ENCODE measurements around the gene PAX8. TPM values are rescaled to one million over a fixed set of nuclear protein-coding genes. Genes with fewer than 3 reads are reported as not detected.
A peak's percentile ranks its signal among the peaks of the same experiment; 100 is the strongest.

PAX8 gene
- total and polyA plus RNA-seq, 2 donors (not counting 1 experiment from before 2014, with no cell fraction given), result 0.26 to 0.50 TPM

GRCh38 chr2:113274432-113274831, 4.3 kb downstream of the PAX8 start:
- no peak overlapping the region for H3K9ac ChIP-seq (ENCODE audit: insufficient read depth, low read length)
- no peaks in the 10 kb centered on the region for H3K4me1 ChIP-seq (ENCODE audit: control insufficient read depth, extremely low read depth, insufficient read depth, low read length)
- peaks cover 89% of the 10 kb centered on the region for H3K27me3 ChIP-seq (ENCODE audit: control insufficient read depth, insufficient read depth, low read length)
- no peak overlapping the region for H3K4me3 ChIP-seq (replicated peaks in 1 of 4; ENCODE audit: control extremely low read depth in 1 of 4, insufficient read depth in 1 of 4, low read depth in 3 of 4, low read length in 4 of 4)
- H2AFZ ChIP-seq (ENCODE audit: low read length), result no peak overlapping the region
- H4K20me1 ChIP-seq (ENCODE audit: control insufficient read depth, extremely low read depth, insufficient read depth, low read length), result no peaks in the 10 kb centered on the region
- H3K27ac ChIP-seq (ENCODE audit: insufficient read depth, low read length), result no peak overlapping the region
- no peak for DNase-seq (ENCODE audit: low read depth in 2 of 2)
- no peak overlapping the region for H3K4me2 ChIP-seq (ENCODE audit: extremely low read depth, insufficient read depth, low read length)
- H3K9me3 ChIP-seq (ENCODE audit: control insufficient read depth, insufficient read depth, low read depth, low read length), result no peaks in the 10 kb centered on the region
- no peaks in the 10 kb centered on the region for H3K36me3 ChIP-seq (ENCODE audit: control insufficient read depth, insufficient read depth, low read length)
- no peaks in the 10 kb centered on the region for H3K79me2 ChIP-seq (ENCODE audit: control insufficient read depth, insufficient read depth, low read length)
- no peak for TF ChIP-seq EZH2 (IDR thresholded peaks at IDR 0.05; ENCODE audit: low read length, missing control alignments)
- no peak for TF ChIP-seq CTCF (conservative IDR thresholded peaks at IDR 0.05 in 1 of 2, IDR thresholded peaks at IDR 0.05 in 1 of 2; ENCODE audit: low read depth in 1 of 2, low read length in 2 of 2)

- Histone ChIP-seq H3K4me3 (replicated peaks in 1 of 4; ENCODE audit: control extremely low read depth in 1 of 4, insufficient read depth in 1 of 4, low read depth in 3 of 4, low read length in 4 of 4) (no peak overlapping the region), H3K27ac (ENCODE audit: insufficient read depth, low read length) (no peak overlapping the region), H3K4me1 (ENCODE audit: control insufficient read depth, extremely low read depth, insufficient read depth, low read length) (no peaks in the 10 kb centered on the region), H3K4me2 (ENCODE audit: extremely low read depth, insufficient read depth, low read length) (no peak overlapping the region), H3K79me2 (ENCODE audit: control insufficient read depth, insufficient read depth, low read length) (no peaks in the 10 kb centered on the region), H3K27me3 (ENCODE audit: control insufficient read depth, insufficient read depth, low read length) (peaks cover 89% of the 10 kb centered on the region), H3K36me3 (ENCODE audit: control insufficient read depth, insufficient read depth, low read length) (no peaks in the 10 kb centered on the region), H3K9me3 (ENCODE audit: control insufficient read depth, insufficient read depth, low read depth, low read length) (no peaks in the 10 kb centered on the region), H4K20me1 (ENCODE audit: control insufficient read depth, extremely low read depth, insufficient read depth, low read length) (no peaks in the 10 kb centered on the region), H2AFZ (ENCODE audit: low read length) (no peak overlapping the region), H3K9ac (ENCODE audit: insufficient read depth, low read length) (no peak overlapping the region)
- TF ChIP-seq EZH2 (IDR thresholded peaks at IDR 0.05; ENCODE audit: low read length, missing control alignments) (no peak), CTCF (conservative IDR thresholded peaks at IDR 0.05 in 1 of 2, IDR thresholded peaks at IDR 0.05 in 1 of 2; ENCODE audit: low read depth in 1 of 2, low read length in 2 of 2) (no peak)
- no peak for DNase-seq (ENCODE audit: low read depth in 2 of 2)
Observed at GRCh38 chr2:113273981-113274380, 4.7 kb downstream of the PAX8 start.

GRCh38 chr2:113273027-113273551, 5.6 kb downstream of the PAX8 start:
- TF ChIP-seq CTCF (conservative IDR thresholded peaks at IDR 0.05 in 1 of 2, IDR thresholded peaks at IDR 0.05 in 1 of 2; ENCODE audit: low read depth in 1 of 2, low read length in 2 of 2) (peak in 1 of 2 donors; percentile 43), EZH2 (IDR thresholded peaks at IDR 0.05; ENCODE audit: low read length, missing control alignments) (no peak)
- Histone ChIP-seq H3K27me3 (ENCODE audit: control insufficient read depth, insufficient read depth, low read length) (peaks cover 82% of the 10 kb centered on the region), H3K9me3 (ENCODE audit: control insufficient read depth, insufficient read depth, low read depth, low read length) (no peaks in the 10 kb centered on the region), H3K4me2 (ENCODE audit: extremely low read depth, insufficient read depth, low read length) (no peak overlapping the region), H3K79me2 (ENCODE audit: control insufficient read depth, insufficient read depth, low read length) (no peaks in the 10 kb centered on the region), H3K4me3 (replicated peaks in 1 of 4; ENCODE audit: control extremely low read depth in 1 of 4, insufficient read depth in 1 of 4, low read depth in 3 of 4, low read length in 4 of 4) (no peak overlapping the region), H3K9ac (ENCODE audit: insufficient read depth, low read length) (no peak overlapping the region), H2AFZ (ENCODE audit: low read length) (no peak overlapping the region), H3K27ac (ENCODE audit: insufficient read depth, low read length) (no peak overlapping the region), H3K4me1 (ENCODE audit: control insufficient read depth, extremely low read depth, insufficient read depth, low read length) (no peaks in the 10 kb centered on the region), H4K20me1 (ENCODE audit: control insufficient read depth, extremely low read depth, insufficient read depth, low read length) (no peaks in the 10 kb centered on the region), H3K36me3 (ENCODE audit: control insufficient read depth, insufficient read depth, low read length) (no peaks in the 10 kb centered on the region)
- DNase-seq (ENCODE audit: low read depth in 2 of 2), result peak; percentile 27 to 38
